Lower leg skin (tissue), 4 donors: ENCODE data around the gene PLEKHG3. TPM values are rescaled to one million over a fixed set of nuclear protein-coding genes. Genes with fewer than 3 reads are reported as not detected.

Experiments
- DNase-seq, 2 donors: peaks; one replicate each; pipeline ENCODE4 v3.0.0-alpha.2; 2019; ENCODE audit warnings: low spot score in 2 of 2
- H3K4me3 ChIP-seq: fragments of 200-600 bp; sonication (generic); 2 replicates; pipeline ENCODE4 v1.5.1; 2017; ENCODE audit warnings: mild to moderate bottlenecking, low read depth; ENCODE audit not compliant: poor library complexity, severe bottlenecking
- CTCF ChIP-seq, 3 donors: fragments of 450-650 bp; IDR thresholded peaks; one replicate each; pipeline ENCODE4 v1.5.1; 2016; ENCODE audit warnings: antibody characterized with exemption in 3 of 3, mild to moderate bottlenecking in 3 of 3, moderate library complexity in 2 of 3
- POLR2A ChIP-seq, 2 donors: fragments of 450-650 bp; IDR thresholded peaks; one replicate each; pipeline ENCODE4 v1.6.1; 2016 to 2017; ENCODE audit warnings: antibody characterized with exemption in 2 of 2, mild to moderate bottlenecking in 1 of 2, moderate library complexity in 1 of 2
- WGBS, 2 donors: methylation state at CpG; one replicate each; pipeline ENCODE4 v1.1.5; 2018; 5-methylcytosine and 5-hydroxymethylcytosine counted together
- intact Hi-C: fragments of 100-400 bp; cut with DNase I; formaldehyde crosslinking; loops from one replicate; pipeline ENCODE4 v1.15.0; 2023; ENCODE audit warnings: low total_unique reads
- total RNA-seq, 4 donors: library from RNA; depleted of rRNA; stranded (reverse); fragments of >200 nt; gene quantifications; one replicate each; pipeline ENCODE4 v1.1.0, GENCODE V29; 2016

PLEKHG3 gene
- total RNA-seq, 4 donors from 2014 or later = 92.9 to 178 (median 125) TPM

GRCh38 chr14:64711039-64711438 lies 6.8 kb downstream of the PLEKHG3 start:
- intact Hi-C loops = no loop called here
- H3K4me3 ChIP-seq = no peak overlapping the region
- 25 to 31% methylated on average over 5 of the region's 5 CpGs for WGBS, 2 donors
- DNase-seq = peak in 1 of 2 donors; percentile 86
- no peak for TF ChIP-seq CTCF (IDR thresholded peaks at IDR 0.05)
- TF ChIP-seq POLR2A (IDR thresholded peaks at IDR 0.05) = no peak

GRCh38 chr14:64713677-64714076 lies 9.5 kb downstream of the PLEKHG3 start:
- DNase-seq = no peak
- H3K4me3 ChIP-seq = no peak overlapping the region
- TF ChIP-seq CTCF (IDR thresholded peaks at IDR 0.05) (no peak), POLR2A (IDR thresholded peaks at IDR 0.05) (no peak)
- intact Hi-C loops = no loop called here

- intact Hi-C loops = no loop called here
- 87 to 89% methylated on average over 5 of the region's 5 CpGs for WGBS, 2 donors
- TF ChIP-seq CTCF (IDR thresholded peaks at IDR 0.05) (no peak), POLR2A (IDR thresholded peaks at IDR 0.05) (no peak)
- no peak overlapping the region for H3K4me3 ChIP-seq
- DNase-seq = peak in 1 of 2 donors; percentile 63
Observed at GRCh38 chr14:64714432-64715025, 10.3 kb downstream of the PLEKHG3 start.

GRCh38 chr14:64715146-64715627 lies 11.0 kb downstream of the PLEKHG3 start:
- peak in 1 of 2 donors; percentile 17 for DNase-seq
- intact Hi-C loops = no loop called here
- H3K4me3 ChIP-seq = no peak overlapping the region
- TF ChIP-seq POLR2A (IDR thresholded peaks at IDR 0.05) (no peak), CTCF (IDR thresholded peaks at IDR 0.05) (no peak)
- 48 to 58% methylated on average over 4 of the region's 4 CpGs for WGBS, 2 donors

- DNase-seq = no peak
- intact Hi-C loops = no loop called here
- 17 to 28% methylated on average over 19 to 22 of the region's 22 CpGs for WGBS, 2 donors
- H3K4me3 ChIP-seq = no peak overlapping the region
- no peak for TF ChIP-seq CTCF (IDR thresholded peaks at IDR 0.05)
- TF ChIP-seq POLR2A (IDR thresholded peaks at IDR 0.05) = no peak
Observed at GRCh38 chr14:64715628-64716412, 11.6 kb downstream of the PLEKHG3 start.
